ENCODE results near the gene SCARB1.

Gene SCARB1

DNA sequence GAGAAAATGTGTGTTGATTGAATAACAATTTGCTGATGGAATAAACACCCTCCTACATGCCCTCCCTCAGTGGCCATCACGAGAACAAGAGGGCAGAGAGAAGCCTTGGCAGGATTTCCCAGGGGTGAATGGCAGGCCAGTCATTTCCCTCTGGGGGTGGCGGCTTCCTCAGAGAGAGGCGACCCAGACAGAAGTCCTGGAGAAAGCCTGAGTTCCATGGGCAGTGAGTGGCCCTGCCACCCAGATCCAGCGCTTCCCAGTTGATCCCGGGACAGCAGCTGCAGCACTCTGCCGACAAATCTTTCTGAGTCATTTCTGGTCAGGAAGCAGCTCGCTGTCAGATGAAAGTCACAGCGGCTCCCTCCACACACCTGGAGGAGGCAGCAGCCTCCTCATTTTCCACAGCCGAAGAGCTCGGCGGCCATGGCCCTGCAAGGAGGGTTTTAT lies 123.0 kb downstream of the SCARB1 start:
- no peaks in the 10 kb centered on the region for H3K36me3 Mint-ChIP-seq (ENCODE audit: low read depth)
- H3K27ac Mint-ChIP-seq, result no peak overlapping the region
- peaks cover 6% of the 10 kb centered on the region for H3K27me3 Mint-ChIP-seq
- peak; percentile 56 for DNase-seq
- H3K9me3 Mint-ChIP-seq, result no peaks in the 10 kb centered on the region
- H3K4me1 Mint-ChIP-seq (ENCODE audit: low read depth), result peaks cover 43% of the 10 kb centered on the region
- no peak overlapping the region for H3K4me3 Mint-ChIP-seq

DNA sequence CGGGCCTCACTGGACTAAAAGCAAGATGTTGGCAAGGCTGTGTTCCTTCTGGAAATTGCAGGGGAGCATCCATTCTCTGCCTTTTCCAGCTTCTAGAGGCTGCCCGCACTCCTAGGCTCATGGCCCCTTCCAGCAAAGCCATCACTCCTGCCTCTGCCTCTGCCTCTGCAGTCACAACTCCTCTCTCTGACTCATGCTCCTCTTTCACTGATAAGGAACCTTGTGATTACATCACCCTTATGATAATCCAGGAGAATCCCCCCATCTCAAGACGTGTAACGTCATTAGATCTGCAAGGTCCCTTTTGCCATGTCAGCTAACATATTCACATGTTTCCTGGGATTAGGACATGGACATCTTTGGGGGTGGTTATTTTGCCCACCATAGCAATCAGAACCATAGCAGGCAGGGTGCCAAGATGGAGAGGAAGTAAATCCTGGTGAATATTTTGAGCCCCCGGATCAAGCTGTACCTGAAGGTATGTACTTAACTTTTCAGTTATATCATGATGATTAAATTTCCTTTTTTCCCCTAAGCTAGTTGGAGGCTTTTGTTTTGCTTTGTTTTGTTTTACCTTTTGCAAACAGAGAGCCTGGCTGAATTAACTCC lies 123.6 kb downstream of the SCARB1 start:
- Mint-ChIP-seq H3K4me1 (ENCODE audit: low read depth) (peaks cover 42% of the 10 kb centered on the region), H3K9me3 (no peaks in the 10 kb centered on the region), H3K4me3 (no peak overlapping the region), H3K27me3 (peaks cover 2% of the 10 kb centered on the region), H3K36me3 (ENCODE audit: low read depth) (no peaks in the 10 kb centered on the region), H3K27ac (no peak overlapping the region)
- no peak for DNase-seq

DNA sequence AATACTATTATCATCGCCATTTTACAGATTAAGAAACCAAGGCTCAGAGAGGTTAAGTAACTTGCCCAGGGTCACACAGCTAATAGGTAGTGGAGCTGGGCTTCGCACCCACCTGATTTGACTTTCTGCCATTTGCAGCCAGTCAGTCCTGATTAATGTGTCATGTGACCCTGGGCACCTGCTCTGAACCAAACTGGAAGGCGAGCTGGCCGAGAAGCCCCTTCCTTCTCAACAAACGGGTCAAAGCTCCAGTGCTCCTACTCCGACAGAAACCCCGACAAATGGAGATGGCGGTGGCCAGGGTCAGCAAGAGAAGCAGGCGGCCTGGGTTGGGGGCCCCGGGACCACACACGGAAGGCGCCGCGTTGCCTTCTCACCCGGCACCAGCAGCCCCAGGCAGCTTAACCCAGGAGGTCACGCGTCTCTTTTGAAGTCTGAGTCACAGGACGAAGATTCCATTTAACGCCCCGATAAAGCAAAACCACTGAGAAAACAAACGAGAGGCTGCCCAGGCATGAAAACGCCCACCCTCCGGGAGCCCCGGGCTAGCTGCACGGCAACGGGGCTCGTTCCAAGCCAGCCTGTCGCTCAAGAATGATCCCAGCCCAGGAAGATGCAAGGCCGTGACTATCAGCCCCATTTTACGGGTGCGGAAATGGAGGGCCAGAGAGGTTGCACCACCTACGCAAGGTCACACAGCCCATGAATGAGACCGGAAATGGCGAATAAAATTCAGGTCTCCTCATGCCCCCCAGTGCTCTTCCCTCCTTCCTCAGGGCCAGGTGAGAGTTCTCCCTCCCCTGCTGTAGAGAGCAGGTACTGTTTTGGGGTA lies 124.8 kb downstream of the SCARB1 start:
- no peaks in the 10 kb centered on the region for H3K36me3 Mint-ChIP-seq (ENCODE audit: low read depth)
- peaks cover 43% of the 10 kb centered on the region for H3K4me1 Mint-ChIP-seq (ENCODE audit: low read depth)
- no peak overlapping the region for H3K4me3 Mint-ChIP-seq
- no peaks in the 10 kb centered on the region for H3K27me3 Mint-ChIP-seq
- no peaks in the 10 kb centered on the region for H3K9me3 Mint-ChIP-seq
- no peak for DNase-seq
- H3K27ac Mint-ChIP-seq, result no peak overlapping the region

DNA sequence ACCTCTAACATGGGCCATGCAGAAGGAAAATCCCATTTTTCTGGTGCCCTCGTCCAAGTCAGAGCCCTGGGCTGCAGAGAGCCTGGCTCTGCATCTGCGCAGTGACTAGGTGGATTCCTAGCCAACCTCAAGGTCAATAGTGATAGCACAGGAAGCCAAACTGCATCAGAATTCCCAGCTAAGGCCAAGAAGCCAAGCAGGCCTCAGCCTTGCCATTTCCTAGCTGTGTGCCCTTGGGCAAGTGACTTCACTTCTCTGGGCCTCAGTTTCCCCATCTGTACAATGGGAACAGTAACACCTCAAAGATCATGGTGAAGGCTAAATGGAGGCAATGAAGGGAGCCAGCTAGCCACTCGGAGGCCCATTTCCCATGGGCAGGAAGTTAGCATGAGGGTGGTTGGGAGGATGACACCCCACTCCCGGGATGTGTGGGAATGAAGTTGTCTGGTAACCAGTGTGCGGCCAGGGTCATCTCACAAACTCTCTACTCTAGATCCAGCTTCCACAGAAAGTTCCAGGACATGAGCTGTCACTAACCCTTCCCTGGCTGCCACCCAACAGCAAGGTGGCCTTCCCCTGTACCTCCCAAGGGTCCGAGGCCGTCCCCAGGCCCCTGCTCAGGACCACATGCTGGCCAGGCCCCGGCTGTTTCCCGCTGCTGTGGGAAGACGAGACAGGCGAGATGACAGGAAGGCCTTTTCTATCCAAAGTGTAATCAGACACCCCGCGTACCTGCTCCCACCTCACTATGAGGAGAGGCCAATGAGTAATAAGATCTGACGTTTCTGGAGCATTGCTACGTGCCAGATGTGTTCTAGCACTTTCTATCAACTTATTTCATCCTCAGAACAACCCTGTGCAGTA lies 125.7 kb downstream of the SCARB1 start:
- no peaks in the 10 kb centered on the region for H3K27me3 Mint-ChIP-seq
- H3K4me1 Mint-ChIP-seq (ENCODE audit: low read depth), result peaks cover 43% of the 10 kb centered on the region
- no peak overlapping the region for H3K27ac Mint-ChIP-seq
- DNase-seq, result no peak
- H3K36me3 Mint-ChIP-seq (ENCODE audit: low read depth), result no peaks in the 10 kb centered on the region
- no peak overlapping the region for H3K4me3 Mint-ChIP-seq
- H3K9me3 Mint-ChIP-seq, result no peaks in the 10 kb centered on the region

DNA sequence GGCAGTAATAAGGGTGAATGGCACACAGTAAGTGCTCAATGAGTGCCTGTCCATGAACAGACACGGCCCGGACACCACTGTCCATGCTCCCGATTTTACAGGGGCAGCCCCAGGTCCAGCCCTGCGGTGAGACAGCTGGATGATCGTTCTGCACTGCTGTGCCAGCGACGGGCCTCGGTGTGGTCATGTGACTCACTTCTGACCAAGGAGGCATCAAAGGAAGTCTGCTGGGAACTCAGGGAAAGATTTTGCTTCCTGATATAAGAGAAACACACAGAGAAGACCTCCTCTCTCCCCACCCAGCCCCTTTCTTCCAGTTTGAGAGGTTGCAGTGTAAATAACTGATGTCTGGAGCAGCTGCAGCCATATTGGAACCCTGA lies 126.6 kb downstream of the SCARB1 start:
- H3K36me3 Mint-ChIP-seq (ENCODE audit: low read depth), result no peaks in the 10 kb centered on the region
- DNase-seq, result no peak
- H3K27me3 Mint-ChIP-seq, result no peaks in the 10 kb centered on the region
- H3K4me1 Mint-ChIP-seq (ENCODE audit: low read depth), result peaks cover 43% of the 10 kb centered on the region
- H3K9me3 Mint-ChIP-seq, result no peaks in the 10 kb centered on the region
- H3K27ac Mint-ChIP-seq, result peak overlapping the region; percentile 65
- H3K4me3 Mint-ChIP-seq, result no peak overlapping the region

DNA sequence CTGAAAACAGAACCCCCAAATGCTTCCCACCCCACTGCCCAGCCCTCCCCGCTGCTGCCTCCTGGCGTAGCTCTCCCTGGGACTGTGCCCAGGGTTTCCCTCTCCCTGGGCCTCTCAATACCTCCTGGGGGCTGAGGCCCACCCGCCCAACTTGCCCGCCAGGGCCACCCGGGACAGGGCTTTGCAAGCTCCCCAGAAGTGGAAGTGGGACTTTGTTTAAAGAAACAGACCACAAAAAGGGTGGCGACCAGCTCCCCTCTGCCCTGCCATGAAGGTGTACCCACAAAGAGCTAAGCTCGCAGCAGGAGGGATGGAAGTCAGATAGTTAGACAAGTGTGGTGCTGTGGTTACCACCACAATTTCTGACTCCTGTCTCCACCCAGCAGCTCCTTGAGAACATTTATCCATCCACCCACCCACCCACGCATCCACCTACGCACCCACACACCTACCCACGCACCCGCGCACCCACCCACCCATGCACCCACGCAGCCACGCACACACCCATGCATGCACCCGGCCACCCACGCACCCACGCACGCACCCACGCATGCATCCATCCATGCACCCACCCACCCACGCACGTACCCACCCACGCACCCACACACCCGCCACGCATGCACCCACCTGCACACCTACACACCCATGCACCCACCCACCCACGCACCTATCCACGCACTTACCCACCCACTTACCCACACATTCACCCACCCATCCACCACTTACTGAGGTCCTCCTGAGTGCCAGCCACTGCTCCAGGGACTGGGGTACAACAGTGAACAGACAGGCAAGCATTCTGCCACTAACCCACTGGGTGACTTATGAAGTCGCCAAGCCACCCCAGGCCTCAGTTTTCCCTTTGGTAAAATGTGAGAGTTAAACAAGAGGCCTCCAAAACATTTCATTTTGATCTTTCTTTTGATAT lies 127.3 kb downstream of the SCARB1 start:
- H3K4me3 Mint-ChIP-seq, result no peak overlapping the region
- no peaks in the 10 kb centered on the region for H3K27me3 Mint-ChIP-seq
- H3K27ac Mint-ChIP-seq, result peak overlapping the region; percentile 65
- no peaks in the 10 kb centered on the region for H3K9me3 Mint-ChIP-seq
- H3K4me1 Mint-ChIP-seq (ENCODE audit: low read depth), result peaks cover 43% of the 10 kb centered on the region
- no peak for DNase-seq
- no peaks in the 10 kb centered on the region for H3K36me3 Mint-ChIP-seq (ENCODE audit: low read depth)

DNA sequence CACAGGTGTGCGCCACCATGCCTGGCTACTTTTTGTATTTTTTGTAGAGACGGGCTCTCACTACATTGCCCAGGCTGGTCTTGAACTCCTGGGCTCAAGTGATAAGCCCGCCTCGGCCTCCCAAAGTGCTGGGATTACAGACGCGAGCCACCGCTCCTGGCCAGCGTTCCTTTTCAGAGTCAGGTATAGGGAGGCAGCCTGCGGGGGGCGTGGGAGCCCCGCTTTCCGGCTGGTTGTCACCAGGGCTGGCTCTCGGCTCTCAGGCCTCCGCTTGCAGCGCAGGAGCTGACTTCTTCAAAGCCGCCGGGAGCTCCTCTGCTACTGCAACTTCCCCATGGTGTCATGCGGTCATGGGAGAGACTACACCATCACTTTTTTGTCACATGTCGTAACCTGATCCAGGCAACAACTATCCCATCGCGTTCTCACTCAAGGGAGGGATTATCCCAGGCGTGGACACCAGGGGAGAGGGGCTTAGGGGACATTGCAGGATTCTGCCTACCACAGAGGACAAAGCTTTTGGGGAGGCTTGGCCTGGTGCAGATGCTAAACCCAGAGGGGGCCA lies 129.4 kb downstream of the SCARB1 start:
- H3K9me3 Mint-ChIP-seq, result no peaks in the 10 kb centered on the region
- no peak overlapping the region for H3K4me3 Mint-ChIP-seq
- no peaks in the 10 kb centered on the region for H3K27me3 Mint-ChIP-seq
- no peak for DNase-seq
- no peaks in the 10 kb centered on the region for H3K36me3 Mint-ChIP-seq (ENCODE audit: low read depth)
- H3K4me1 Mint-ChIP-seq (ENCODE audit: low read depth), result peaks cover 25% of the 10 kb centered on the region
- H3K27ac Mint-ChIP-seq, result no peak overlapping the region

DNA sequence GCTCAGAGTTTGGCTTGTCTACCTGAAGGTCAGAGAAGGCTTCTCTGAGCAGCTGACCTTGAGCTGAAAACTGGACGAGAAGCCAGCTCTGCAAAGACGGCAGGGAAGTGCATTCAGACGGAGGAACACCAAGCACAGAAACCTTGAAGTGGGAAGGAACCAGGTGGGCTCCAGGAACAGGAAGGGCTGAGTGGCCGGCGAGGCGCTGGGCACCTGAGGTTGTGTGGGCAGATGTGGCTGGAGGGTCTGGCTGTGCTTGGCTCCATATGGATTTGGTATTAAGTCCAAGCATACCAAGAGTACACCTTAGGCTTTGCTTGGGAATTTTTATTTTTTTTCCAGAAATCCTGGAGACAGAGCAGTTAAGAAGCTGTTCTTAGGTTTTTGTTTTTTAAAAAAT lies 130.6 kb downstream of the SCARB1 start:
- Mint-ChIP-seq H3K4me3 (no peak overlapping the region), H3K4me1 (ENCODE audit: low read depth) (peaks cover 15% of the 10 kb centered on the region), H3K27ac (no peak overlapping the region), H3K9me3 (no peaks in the 10 kb centered on the region), H3K27me3 (no peaks in the 10 kb centered on the region), H3K36me3 (ENCODE audit: low read depth) (no peaks in the 10 kb centered on the region)
- no peak for DNase-seq

DNA sequence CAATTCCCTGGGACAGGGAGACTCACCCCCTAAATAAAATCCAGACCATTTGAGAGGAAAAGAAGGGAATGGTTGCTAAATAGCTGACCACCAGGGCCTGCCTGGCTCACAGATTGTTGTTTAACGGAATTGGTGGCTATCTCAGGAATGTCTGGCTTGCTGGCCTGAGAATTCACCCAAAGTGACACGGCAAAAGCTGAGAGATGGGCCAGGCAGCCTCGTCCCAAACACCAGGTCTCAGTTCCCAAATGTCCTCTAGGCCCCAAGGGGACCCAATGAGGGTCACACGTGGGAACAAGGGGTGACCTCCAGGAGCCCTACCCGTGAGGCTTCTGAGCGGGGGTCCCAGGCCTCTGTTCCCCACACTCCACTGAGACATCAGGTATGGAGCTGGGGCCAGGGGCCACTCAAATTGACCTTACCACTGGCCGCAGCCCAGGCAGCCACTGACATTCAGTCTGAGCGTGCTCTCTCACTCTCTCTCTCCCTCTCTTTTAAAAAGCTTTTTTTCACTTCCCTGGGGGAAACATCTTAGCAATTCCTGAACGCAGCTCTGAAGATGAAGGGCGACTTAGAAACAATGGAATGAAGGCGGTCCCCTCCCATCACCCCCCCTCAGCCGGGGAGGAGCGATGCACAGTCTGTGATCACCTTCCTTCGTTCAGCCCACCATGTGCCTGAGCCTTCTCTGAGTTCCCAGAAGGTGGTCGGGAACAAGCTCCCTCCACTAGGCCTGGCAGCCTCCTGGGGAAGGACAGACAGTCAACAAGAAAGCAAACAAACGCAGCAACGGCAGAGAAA lies 131.2 kb downstream of the SCARB1 start:
- Mint-ChIP-seq H3K4me1 (ENCODE audit: low read depth) (peaks cover 15% of the 10 kb centered on the region), H3K36me3 (ENCODE audit: low read depth) (no peaks in the 10 kb centered on the region)

DNA sequence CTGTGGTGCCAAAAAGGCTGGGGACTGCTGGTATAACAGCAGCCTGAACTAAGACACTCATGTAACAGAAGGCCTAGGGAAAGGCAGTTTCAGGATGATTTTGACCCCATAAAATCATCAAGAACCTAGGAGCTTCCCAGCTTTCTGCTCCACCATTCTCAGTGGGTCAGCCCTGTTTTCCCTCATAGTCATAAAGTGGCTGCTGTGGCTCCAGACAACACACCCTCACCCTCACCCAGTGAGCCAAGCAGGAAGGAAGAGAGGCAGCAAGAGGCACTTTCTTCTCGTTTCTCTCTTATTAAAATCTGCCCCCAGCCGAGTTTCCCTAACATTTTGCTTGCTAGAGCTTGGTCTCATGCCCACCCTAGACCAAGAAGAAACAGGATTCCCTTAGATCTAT lies 131.8 kb downstream of the SCARB1 start:
- H3K36me3 Mint-ChIP-seq (ENCODE audit: low read depth), result no peaks in the 10 kb centered on the region
- peaks cover 12% of the 10 kb centered on the region for H3K4me1 Mint-ChIP-seq (ENCODE audit: low read depth)
- no peaks in the 10 kb centered on the region for H3K27me3 Mint-ChIP-seq
- H3K9me3 Mint-ChIP-seq, result no peaks in the 10 kb centered on the region
- no peak overlapping the region for H3K27ac Mint-ChIP-seq
- no peak for DNase-seq
- no peak overlapping the region for H3K4me3 Mint-ChIP-seq

More for the DNA sequence above, 131.2 kb downstream of the SCARB1 start:
- no peak overlapping the region for H3K4me3 Mint-ChIP-seq
- no peak overlapping the region for H3K27ac Mint-ChIP-seq
- H3K9me3 Mint-ChIP-seq, result no peaks in the 10 kb centered on the region
- no peaks in the 10 kb centered on the region for H3K27me3 Mint-ChIP-seq
- no peak for DNase-seq

DNA sequence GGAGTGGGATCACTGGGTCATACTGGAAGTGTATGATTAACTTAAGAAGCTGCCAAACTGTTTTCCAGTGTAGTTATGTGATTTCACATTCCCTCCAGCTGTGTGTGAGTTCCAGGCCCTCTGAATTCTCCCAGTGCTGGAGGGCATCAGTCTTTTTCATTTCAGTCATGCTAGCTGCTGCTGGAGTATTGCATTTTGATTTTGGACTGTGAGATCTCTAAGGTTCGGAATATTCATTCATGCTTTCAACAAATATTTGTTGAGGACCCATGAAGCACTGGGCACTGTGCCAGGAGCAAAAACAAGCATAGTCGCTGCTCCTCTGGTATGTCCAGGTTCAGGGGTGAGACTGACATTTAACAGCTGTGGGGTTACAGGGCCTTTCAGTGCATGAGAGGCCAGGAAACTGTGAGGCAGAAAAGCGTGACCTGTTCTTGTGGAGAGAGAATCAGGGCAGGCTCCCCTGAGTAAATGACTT lies 133.2 kb downstream of the SCARB1 start:
- Mint-ChIP-seq H3K9me3 (no peaks in the 10 kb centered on the region), H3K36me3 (ENCODE audit: low read depth) (no peaks in the 10 kb centered on the region), H3K4me1 (ENCODE audit: low read depth) (peaks cover 4% of the 10 kb centered on the region), H3K4me3 (no peak overlapping the region), H3K27me3 (no peaks in the 10 kb centered on the region), H3K27ac (no peak overlapping the region)
- DNase-seq, result no peak

DNA sequence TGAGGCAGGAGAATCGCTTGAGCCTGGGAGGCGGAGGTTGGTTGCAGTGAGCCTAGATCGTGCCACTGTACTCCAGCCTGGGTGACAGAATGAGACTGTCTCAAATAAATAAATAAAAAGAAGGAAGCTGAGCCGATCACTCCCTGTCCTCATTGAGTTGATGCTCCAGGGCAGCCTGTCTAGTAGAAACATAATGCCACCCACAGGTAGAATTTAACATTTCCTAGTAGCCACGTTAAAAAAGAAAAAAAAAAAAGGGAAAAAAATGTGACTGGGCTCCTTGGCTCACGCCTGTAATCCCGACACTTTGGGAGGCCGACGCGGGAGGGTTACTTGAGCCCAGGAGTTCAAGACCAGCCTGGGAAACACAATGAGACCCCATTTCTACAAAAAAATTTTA lies 135.7 kb downstream of the SCARB1 start:
- no peak for DNase-seq
- Mint-ChIP-seq H3K27me3 (no peaks in the 10 kb centered on the region), H3K4me1 (ENCODE audit: low read depth) (no peaks in the 10 kb centered on the region), H3K36me3 (ENCODE audit: low read depth) (no peaks in the 10 kb centered on the region), H3K27ac (no peak overlapping the region), H3K9me3 (no peaks in the 10 kb centered on the region), H3K4me3 (no peak overlapping the region)

DNA sequence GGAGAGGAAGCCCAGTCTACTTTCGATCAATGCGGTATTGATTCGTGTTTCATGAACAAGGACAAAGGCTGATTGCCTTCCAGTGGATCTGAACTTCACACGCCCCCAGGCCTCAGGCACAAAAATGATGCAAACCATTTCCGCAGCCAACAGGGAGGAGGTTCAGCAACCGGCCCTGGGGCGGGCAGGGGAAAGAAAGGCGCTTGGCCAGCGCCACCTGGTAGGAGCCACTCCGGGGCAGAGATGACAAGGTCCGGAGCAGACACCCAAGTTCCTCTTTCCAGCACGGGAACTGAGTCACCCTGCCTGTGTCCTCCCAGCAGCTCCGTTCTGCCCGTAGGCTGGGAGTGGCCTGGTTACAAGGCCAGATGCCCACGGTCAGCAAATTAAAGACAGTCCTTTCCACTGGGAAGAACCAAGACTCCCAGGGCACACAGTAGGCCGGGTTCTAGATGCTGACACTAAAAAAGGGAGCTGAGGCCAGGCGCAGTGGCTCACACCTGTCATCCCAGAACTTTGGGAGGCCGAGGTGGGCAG lies 136.3 kb downstream of the SCARB1 start:
- H3K27me3 Mint-ChIP-seq, result no peaks in the 10 kb centered on the region
- no peak for DNase-seq
- H3K4me1 Mint-ChIP-seq (ENCODE audit: low read depth), result no peaks in the 10 kb centered on the region
- H3K4me3 Mint-ChIP-seq, result no peak overlapping the region
- no peaks in the 10 kb centered on the region for H3K9me3 Mint-ChIP-seq
- H3K36me3 Mint-ChIP-seq (ENCODE audit: low read depth), result no peaks in the 10 kb centered on the region
- no peak overlapping the region for H3K27ac Mint-ChIP-seq

Measured in activated T-cell treated with anti-CD3 and anti-CD28 coated beads, Interleukin-2, amount 50 U/mL, for 24 hours (primary cell).